DOHH2 (cell line): Measurements from ENCODE around the gene RGS3.
A peak's percentile ranks its signal among the peaks of the same experiment; 100 is the strongest.

Source experiments
- H3F3A ChIP-seq: fragments of 200-600 bp; sonication (generic), shearing (Covaris generic); 2 replicates; pipeline ENCODE4 v1.6.0; 2016; ENCODE audit warnings: antibody characterized with exemption, mild to moderate bottlenecking; ENCODE audit not compliant: control insufficient read depth, insufficient read depth
- H3K27ac ChIP-seq: fragments of 200-600 bp; sonication (generic); 2 replicates; pipeline ENCODE4 v1.5.1; 2014; ENCODE audit warnings: low read depth, mild to moderate bottlenecking, low read length, moderate library complexity
- H3K27me3 ChIP-seq: fragments of 200-600 bp; sonication (generic); 2 replicates; pipeline ENCODE4 v1.6.1; 2014; ENCODE audit warnings: mild to moderate bottlenecking, low read length, mixed read lengths; ENCODE audit not compliant: control insufficient read depth
- H3K36me3 ChIP-seq: fragments of 200-600 bp; sonication (generic); 2 replicates; pipeline ENCODE4 v1.6.1; 2014; ENCODE audit warnings: mild to moderate bottlenecking, low read length, moderate library complexity, mixed read lengths; ENCODE audit not compliant: control insufficient read depth
- H3K4me1 ChIP-seq: fragments of 200-600 bp; sonication (generic); 2 replicates; pipeline ENCODE4 v1.6.1; 2014; ENCODE audit warnings: mild to moderate bottlenecking, low read length, mixed read lengths; ENCODE audit not compliant: control insufficient read depth
- H3K4me2 ChIP-seq: fragments of 200-600 bp; sonication (generic); 2 replicates; pipeline ENCODE4 v1.6.0; 2014; ENCODE audit warnings: mild to moderate bottlenecking, low read length, moderate library complexity
- H3K4me3 ChIP-seq: fragments of 200-600 bp; sonication (generic); 2 replicates; pipeline ENCODE4 v1.5.1; 2014; ENCODE audit warnings: mild to moderate bottlenecking, low read length, mixed read lengths
- H3K79me2 ChIP-seq: fragments of 200-600 bp; sonication (generic); 2 replicates; pipeline ENCODE4 v1.6.1; 2014; ENCODE audit warnings: mild to moderate bottlenecking, low read length, mixed read lengths; ENCODE audit not compliant: control insufficient read depth
- H3K9me2 ChIP-seq: fragments of 200-600 bp; sonication (generic); replicated peaks from 2 replicates; pipeline ENCODE4 v1.6.1; 2014; ENCODE audit warnings: mild to moderate bottlenecking, low read length, mixed read lengths; ENCODE audit not compliant: control insufficient read depth
- H3K9me3 ChIP-seq: fragments of 200-600 bp; sonication (generic); 2 replicates; pipeline ENCODE4 v1.6.1; 2014; ENCODE audit warnings: antibody characterized with exemption, low read length, mixed read lengths; ENCODE audit not compliant: control insufficient read depth, insufficient read depth
- H4K20me1 ChIP-seq: fragments of 200-600 bp; sonication (generic); 2 replicates; pipeline ENCODE4 v1.6.0; 2014; ENCODE audit warnings: low read depth, mild to moderate bottlenecking, antibody characterized with exemption, low read length, moderate library complexity; ENCODE audit not compliant: control insufficient read depth, insufficient read depth
- CTCF ChIP-seq: fragments of 200-600 bp; sonication (generic); IDR thresholded peaks from one replicate; pipeline ENCODE4 v1.5.1; 2014; ENCODE audit warnings: antibody characterized with exemption, mild to moderate bottlenecking, low read depth, low read length; ENCODE audit not compliant: poor library complexity, severe bottlenecking
- EZH2phosphoT487 ChIP-seq: fragments of 200-600 bp; sonication (generic); IDR thresholded peaks from 2 replicates; pipeline ENCODE4 v1.6.1; 2017; ENCODE audit warnings: borderline replicate concordance, mild to moderate bottlenecking, antibody characterized with exemption, low read length, moderate library complexity, mixed read lengths

Gene RGS3

GRCh38 chr9:113520109-113520642 lies 56.6 kb downstream of the RGS3 start:
- TF ChIP-seq CTCF (no peak), EZH2phosphoT487 (no peak)
- H3F3A ChIP-seq, result peaks cover 2% of the 10 kb centered on the region; the same call in 1 of the 2 replicates
- H3K4me2 ChIP-seq, result no peak overlapping the region
- H3K27me3 ChIP-seq, result peaks cover 7% of the 10 kb centered on the region; the same call in 1 of the 2 replicates
- H3K9me2 ChIP-seq, result no peaks in the 10 kb centered on the region
- H3K9me3 ChIP-seq, result no peaks in the 10 kb centered on the region
- no peaks in the 10 kb centered on the region for H3K79me2 ChIP-seq
- no peak overlapping the region for H3K27ac ChIP-seq
- no peaks in the 10 kb centered on the region for H4K20me1 ChIP-seq
- H3K4me1 ChIP-seq, result peaks cover 63% of the 10 kb centered on the region
- no peak overlapping the region for H3K4me3 ChIP-seq
- H3K36me3 ChIP-seq, result no peaks in the 10 kb centered on the region

DNA sequence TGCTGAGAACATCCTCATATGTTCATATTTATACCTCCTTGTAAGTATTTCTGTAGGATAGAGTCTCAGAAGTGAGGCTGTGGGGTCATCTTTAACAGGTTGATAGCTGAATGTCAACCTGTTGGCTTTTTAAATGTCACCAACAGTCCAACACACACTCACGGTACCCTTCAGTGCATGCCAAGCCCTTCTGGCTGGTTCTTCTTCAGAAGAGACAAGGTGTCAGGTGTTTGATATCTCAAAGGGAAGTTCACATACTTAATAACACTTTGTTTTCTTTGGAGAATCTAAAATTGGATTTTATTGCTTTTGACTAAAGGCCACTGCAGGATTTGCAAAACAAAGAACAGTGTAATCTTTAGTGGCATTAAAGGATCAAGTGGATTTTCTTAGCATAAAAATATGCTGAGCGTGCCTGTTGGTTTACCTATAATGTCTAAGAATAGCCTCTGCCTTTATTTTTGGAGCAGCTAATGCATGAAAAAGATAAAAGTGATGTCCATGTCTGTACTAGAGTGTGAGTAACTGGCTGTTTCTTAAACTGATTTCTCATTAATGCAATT lies 58.2 kb downstream of the RGS3 start:
- no peak for TF ChIP-seq EZH2phosphoT487
- no peak for TF ChIP-seq CTCF
- 0 out of 2 replicates have a peak, but pooled peaks cover 2% of the 10 kb centered on the region for H3F3A ChIP-seq
- H3K27ac ChIP-seq, result peak overlapping the region; percentile 7; the same call in 1 of the 2 replicates
- no peaks in the 10 kb centered on the region for H3K36me3 ChIP-seq
- H4K20me1 ChIP-seq, result no peaks in the 10 kb centered on the region
- H3K4me3 ChIP-seq, result no peak overlapping the region
- H3K79me2 ChIP-seq, result no peaks in the 10 kb centered on the region
- peak overlapping the region; percentile 79 for H3K4me2 ChIP-seq
- H3K4me1 ChIP-seq, result peaks cover 60% of the 10 kb centered on the region
- no peaks in the 10 kb centered on the region for H3K9me2 ChIP-seq
- peaks cover 7% of the 10 kb centered on the region; the same call in 1 of the 2 replicates for H3K27me3 ChIP-seq
- no peaks in the 10 kb centered on the region for H3K9me3 ChIP-seq

- H3K4me1 ChIP-seq, result peaks cover 54% of the 10 kb centered on the region
- H3K4me3 ChIP-seq, result peak overlapping the region; percentile 60
- peak overlapping the region; percentile 79 for H3K4me2 ChIP-seq
Measured at GRCh38 chr9:113522419-113522818, 58.9 kb downstream of the RGS3 start.

More at GRCh38 chr9:113522419-113522818, 58.9 kb downstream of the RGS3 start:
- Histone ChIP-seq H3F3A (0 out of 2 replicates have a peak, but pooled peaks cover 2% of the 10 kb centered on the region), H3K9me3 (no peaks in the 10 kb centered on the region), H3K36me3 (no peaks in the 10 kb centered on the region), H3K27me3 (peaks cover 7% of the 10 kb centered on the region; the same call in 1 of the 2 replicates), H3K27ac (no peak overlapping the region), H4K20me1 (no peaks in the 10 kb centered on the region), H3K9me2 (no peaks in the 10 kb centered on the region), H3K79me2 (no peaks in the 10 kb centered on the region)
- no peak for TF ChIP-seq CTCF
- no peak for TF ChIP-seq EZH2phosphoT487
